HCT116 (cell line): ENCODE results near the gene PLEKHM1. TPM values are rescaled to one million over a fixed set of nuclear protein-coding genes. Genes with fewer than 3 reads are reported as not detected.

Experiments used
- ATAC-seq: fragments of 200-7000 bp; cut with Tn5 transposase; 2 replicates; pipeline ENCODE4 v1.9.1; 2020; ENCODE audit warnings: mild to moderate bottlenecking, moderate library complexity
- BruUV-seq: library from RNA; stranded (reverse); fragments of 400-500 nt; replicated peaks from 2 replicates; lab custom pipeline; 2021; lab: Mats Ljungman, UMichigan
- CTCF ChIA-PET: fragments of 300-600 bp; sonication (Branson Sonifier 250); formaldehyde crosslinking; loops from one replicate; lab custom pipeline; 2021; ENCODE audit warnings: antibody characterized with exemption; lab: Charles Lee
- POLR2A ChIA-PET: fragments of 300-600, 350-600 bp; sonication (Branson Sonifier 250); formaldehyde crosslinking; loops from one replicate; lab custom pipeline; 2021; ENCODE audit warnings: antibody characterized with exemption; lab: Charles Lee
- RAD21 ChIA-PET, 2 experiments: fragments of 300-600 bp; sonication (Branson Sonifier 250); formaldehyde crosslinking; loops; one replicate each; lab custom pipeline; 2023; ENCODE audit warnings: low total read pairs in 2 of 2; ENCODE audit not compliant: uncharacterized antibody in 2 of 2, unreplicated experiment in 2 of 2, low non-redundant PET in 1 of 2; lab: Charles Lee
- DNase-seq: peaks from one replicate; pipeline ENCODE4 v3.0.0-alpha.2; 2010; ENCODE audit warnings: low read depth, low spot score
- H2AFZ ChIP-seq: fragments of 200-600 bp; shearing (Covaris generic), sonication (generic); 2 replicates; pipeline ENCODE4 v1.6.1; 2017; ENCODE audit warnings: low read depth, mixed run types, mixed read lengths, antibody characterized with exemption, low read length; ENCODE audit not compliant: poor library complexity, severe bottlenecking
- H3K27ac ChIP-seq: 2 replicates; pipeline ENCODE4 v1.5.1; 2012; ENCODE audit warnings: low read depth, low read length
- H3K27me3 ChIP-seq: fragments of 200-600 bp; sonication (generic); 2 replicates; pipeline ENCODE4 v1.6.1; 2016; ENCODE audit warnings: mixed run types, low read length, mixed read lengths; ENCODE audit not compliant: insufficient read depth
- H3K36me3 ChIP-seq, 2 experiments: fragments of 200-500 bp in 1 of 2; fragments of 200-600 bp in 1 of 2; sonication (Bioruptor generic) in 1 of 2; sonication (generic) in 1 of 2; 2 replicates each; pipeline versions ENCODE4 v1.5.1 to v1.6.1; 2014 to 2016; ENCODE audit warnings: low read length in 2 of 2, inconsistent platforms in 1 of 2, mixed read lengths in 1 of 2, mixed run types in 1 of 2; ENCODE audit not compliant: insufficient read depth in 2 of 2, control insufficient read depth in 1 of 2
- H3K4me1 ChIP-seq, 2 experiments: fragments of 200-600 bp in 1 of 2; sonication (generic) in 1 of 2; 2 replicates each; pipeline versions ENCODE4 v1.5.1 to v1.6.1; 2012 to 2017; ENCODE audit warnings: low read length in 2 of 2, inconsistent platforms in 1 of 2, mild to moderate bottlenecking in 1 of 2, mixed read lengths in 1 of 2, mixed run types in 1 of 2, moderate library complexity in 1 of 2; ENCODE audit not compliant: insufficient read depth in 2 of 2, control insufficient read depth in 1 of 2
- H3K4me2 ChIP-seq: fragments of 200-600 bp; sonication (generic); 2 replicates; pipeline ENCODE4 v1.6.1; 2017; ENCODE audit warnings: mixed run types, low read length, mixed read lengths
- H3K4me3 ChIP-seq, 2 experiments: fragments of 200-600 bp in 1 of 2; sonication (generic) in 1 of 2; replicated peaks in 1 of 2; 2 replicates each; pipeline ENCODE4 v1.5.1; 2011 to 2016; ENCODE audit warnings: low read length in 2 of 2, control low read depth in 1 of 2, low read depth in 1 of 2, mild to moderate bottlenecking in 1 of 2, mixed read lengths in 1 of 2, mixed run types in 1 of 2
- H3K79me2 ChIP-seq: fragments of 200-600 bp; sonication (generic); 2 replicates; pipeline ENCODE4 v1.6.1; 2017; ENCODE audit warnings: mild to moderate bottlenecking, mixed run types, low read length, moderate library complexity, mixed read lengths; ENCODE audit not compliant: insufficient read depth
- H3K9ac ChIP-seq: fragments of 200-600 bp; sonication (generic); 2 replicates; pipeline ENCODE4 v1.6.1; 2016; ENCODE audit warnings: low read length, mixed read lengths
- H3K9me2 ChIP-seq: fragments of 200-600 bp; sonication (generic), shearing (Covaris generic); 2 replicates; pipeline ENCODE4 v1.6.1; 2017; ENCODE audit warnings: mixed run types, mild to moderate bottlenecking, moderate library complexity; ENCODE audit not compliant: insufficient read depth
- H3K9me3 ChIP-seq, 2 experiments: fragments of 200-500 bp in 1 of 2; fragments of 200-600 bp in 1 of 2; sonication (Bioruptor generic) in 1 of 2; sonication (generic) in 1 of 2; 2 replicates each; pipeline ENCODE4 v1.6.1; 2014 to 2017; ENCODE audit warnings: low read length in 2 of 2, mixed read lengths in 2 of 2, inconsistent platforms in 1 of 2, low read depth in 1 of 2, mild to moderate bottlenecking in 1 of 2, mixed run types in 1 of 2, moderate library complexity in 1 of 2; ENCODE audit not compliant: control insufficient read depth in 1 of 2, insufficient read depth in 1 of 2
- H4K20me1 ChIP-seq: fragments of 200-600 bp; sonication (generic), shearing (Covaris generic); 2 replicates; pipeline ENCODE4 v1.6.1; 2017; ENCODE audit warnings: mixed run types, mild to moderate bottlenecking, moderate library complexity; ENCODE audit not compliant: insufficient read depth
- ATF3 ChIP-seq: IDR thresholded peaks from 2 replicates; pipeline ENCODE4 v1.6.1; 2012
- CTCF ChIP-seq, 3 experiments: fragments of 200-600 bp in 1 of 3; sonication (generic) in 1 of 3; IDR thresholded peaks in 2 of 3; conservative IDR thresholded peaks in 1 of 3; 2 replicates each; pipeline ENCODE4 v1.5.1; 2012 to 2017; ENCODE audit warnings: low read depth in 2 of 3, low read length in 2 of 3, antibody characterized with exemption in 1 of 3, borderline replicate concordance in 1 of 3, control low read depth in 1 of 3, mild to moderate bottlenecking in 1 of 3, mixed read lengths in 1 of 3, mixed run types in 1 of 3, moderate library complexity in 1 of 3; ENCODE audit not compliant: insufficient read depth in 1 of 3
- EGR1 ChIP-seq: IDR thresholded peaks from 2 replicates; pipeline ENCODE4 v1.6.1; 2012; ENCODE audit warnings: low read depth
- ELF1 ChIP-seq: IDR thresholded peaks from 2 replicates; pipeline ENCODE4 v1.6.1; 2012; ENCODE audit warnings: low read depth, borderline replicate concordance
- EZH2 ChIP-seq: fragments of 200-600 bp; sonication (generic); IDR thresholded peaks from 2 replicates; pipeline ENCODE4 v1.6.1; 2017; ENCODE audit warnings: antibody characterized with exemption, mixed run types
- EZH2phosphoT487 ChIP-seq: fragments of 200-600 bp; IDR thresholded peaks from 2 replicates; pipeline ENCODE4 v1.6.1; 2018; ENCODE audit warnings: antibody characterized with exemption, borderline replicate concordance
- FOSL1 ChIP-seq: IDR thresholded peaks from 2 replicates; pipeline ENCODE4 v1.6.1; 2012; ENCODE audit warnings: low read depth
- JUND ChIP-seq: IDR thresholded peaks from 2 replicates; pipeline ENCODE4 v1.6.1; 2012
- MAX ChIP-seq: IDR thresholded peaks from 2 replicates; pipeline ENCODE4 v1.6.1; 2012
- POLR2A ChIP-seq: IDR thresholded peaks from 2 replicates; pipeline ENCODE4 v1.7.0; 2011; ENCODE audit warnings: borderline replicate concordance; ENCODE audit not compliant: insufficient read depth, insufficient read length; ENCODE audit errors: extremely low read depth
- RAD21 ChIP-seq: IDR thresholded peaks from 2 replicates; pipeline ENCODE4 v1.6.1; 2012; ENCODE audit warnings: low read depth, mild to moderate bottlenecking
- REST ChIP-seq: IDR thresholded peaks from 2 replicates; pipeline ENCODE4 v1.6.1; 2012; ENCODE audit warnings: low read depth
- SIN3A ChIP-seq: IDR thresholded peaks from 2 replicates; pipeline ENCODE4 v1.6.1; 2012; ENCODE audit warnings: low read depth
- SP1 ChIP-seq: IDR thresholded peaks from 2 replicates; pipeline ENCODE4 v1.6.1; 2012; ENCODE audit warnings: low read depth
- TCF7L2 ChIP-seq: IDR thresholded peaks from 2 replicates; pipeline ENCODE4 v1.7.0; 2011; ENCODE audit warnings: borderline replicate concordance, inconsistent platforms; ENCODE audit not compliant: insufficient read depth, insufficient read length; ENCODE audit errors: extremely low read depth
- YY1 ChIP-seq: IDR thresholded peaks from 2 replicates; pipeline ENCODE4 v1.6.1; 2011; ENCODE audit warnings: low read length, low read depth, moderate library complexity, mild to moderate bottlenecking; ENCODE audit not compliant: insufficient replicate concordance; ENCODE audit errors: extremely low read depth
- ZBTB33 ChIP-seq: IDR thresholded peaks from 2 replicates; pipeline ENCODE4 v1.6.1; 2011; ENCODE audit warnings: mild to moderate bottlenecking, low read length, moderate library complexity; ENCODE audit not compliant: insufficient replicate concordance; ENCODE audit errors: extremely low read depth
- ZFX ChIP-seq: fragments of 450-650 bp; IDR thresholded peaks from 2 replicates; pipeline ENCODE4 v1.6.1; 2017
- ZNF274 ChIP-seq: fragments of 200-500 bp; sonication (Bioruptor generic); IDR thresholded peaks from 2 replicates; pipeline ENCODE4 v1.6.1; 2014; ENCODE audit warnings: mild to moderate bottlenecking, low read depth, low read length, inconsistent platforms
- intact Hi-C: fragments of 100-400 bp; cut with micrococcal nuclease; formaldehyde crosslinking; loops from 2 replicates; pipeline ENCODE4 v1.10.0; 2022
- total RNA-seq: library from RNA; stranded (reverse); gene quantifications from one replicate; pipeline ENCODE4 v1.2.1, GENCODE V29; 2021; ENCODE audit not compliant: unreplicated experiment

The PLEKHM1 gene
- total RNA-seq, 1 experiment from 2014 or later, result 32.8 TPM

GRCh38 chr17:45410144-45411091 lies 80.1 kb downstream of the PLEKHM1 start:
- RAD21 ChIA-PET, result no interaction called here
- Histone ChIP-seq H3K9ac (no peak overlapping the region), H3K9me2 (no peaks in the 10 kb centered on the region), H3K27ac (no peak overlapping the region), H3K27me3 (no peaks in the 10 kb centered on the region), H4K20me1 (no peaks in the 10 kb centered on the region), H2AFZ (no peak overlapping the region), H3K79me2 (peaks cover 35% of the 10 kb centered on the region; the same call in 1 of the 2 replicates), H3K4me2 (no peak overlapping the region), H3K36me3 (no peaks in the 10 kb centered on the region), H3K4me1 (peaks cover 0 to 21% of the 10 kb centered on the region in 2 experiments; a peak in 1 of 4 replicates), H3K9me3 (no peaks in the 10 kb centered on the region), H3K4me3 (no peak overlapping the region)
- CTCF ChIA-PET, result no interaction called here
- ATAC-seq (no peak), DNase-seq (no peak)
- intact Hi-C loops, result no loop called here
- no TSS peak for BruUV-seq
- TF ChIP-seq FOSL1 (no peak), ELF1 (no peak), MAX (no peak), EZH2 (no peak), SIN3A (no peak), JUND (no peak), REST (no peak), ZNF274 (no peak), RAD21 (no peak), ZFX (no peak), YY1 (no peak), EZH2phosphoT487 (no peak), ZBTB33 (no peak), ATF3 (no peak), EGR1 (no peak), POLR2A (no peak), SP1 (no peak), TCF7L2 (no peak), CTCF (IDR thresholded peaks at IDR 0.05 in 2 of 3, conservative IDR thresholded peaks at IDR 0.05 in 1 of 3; ENCODE audit: borderline replicate concordance in 1 of 3, insufficient read depth in 1 of 3, low read depth in 2 of 3, low read length in 2 of 3) (no peak)
- POLR2A ChIA-PET, result no interaction called here
